GM19240 (cell line): ENCODE measurements around the gene ACSS2.

ENCODE experiments used
- DNase-seq: peaks from one replicate; pipeline ENCODE4 v3.0.0; 2011; ENCODE audit warnings: low spot score; ENCODE audit not compliant: insufficient read length

ACSS2 gene

GRCh38 chr20:34876406-34877282 lies at the start of gene ACSS2:
Gene ACSS2, plus strand, starts transcription at chr20:34876612. Its CDS starts 34 bp downstream, at chr20:34876646.
- DNase-seq = no peak

GRCh38 chr20:34829191-34829590 lies 47.2 kb upstream of the ACSS2 start:
- no peak for DNase-seq

GRCh38 chr20:34831936-34832335 lies 44.5 kb upstream of the ACSS2 start:
- no peak for DNase-seq

- DNase-seq = no peak
These were observed 41.9 kb upstream of the ACSS2 start for GRCh38 chr20:34834459-34834893.

GRCh38 chr20:34842143-34842542 lies 34.3 kb upstream of the ACSS2 start:
- no peak for DNase-seq

- no peak for DNase-seq
These were observed 33.0 kb upstream of the ACSS2 start for GRCh38 chr20:34843421-34843820.

GRCh38 chr20:34848597-34848996 lies 27.8 kb upstream of the ACSS2 start:
- no peak for DNase-seq

- no peak for DNase-seq
These were observed 26.6 kb upstream of the ACSS2 start for GRCh38 chr20:34849778-34850177.

- no peak for DNase-seq
These were observed 25.4 kb upstream of the ACSS2 start for GRCh38 chr20:34850969-34851368.

GRCh38 chr20:34852298-34852697 lies 24.1 kb upstream of the ACSS2 start:
- no peak for DNase-seq

- no peak for DNase-seq
These were observed 17.0 kb upstream of the ACSS2 start for GRCh38 chr20:34859367-34859766.

- DNase-seq = no peak
These were observed 16.4 kb upstream of the ACSS2 start for GRCh38 chr20:34859826-34860545.

GRCh38 chr20:34861386-34862084 lies 14.9 kb upstream of the ACSS2 start:
- DNase-seq = no peak

- DNase-seq = no peak
These were observed 13.7 kb upstream of the ACSS2 start for GRCh38 chr20:34862724-34863123.

GRCh38 chr20:34863421-34863965 lies 12.9 kb upstream of the ACSS2 start:
- no peak for DNase-seq

GRCh38 chr20:34864216-34864615 lies 12.2 kb upstream of the ACSS2 start:
- DNase-seq = no peak

- no peak for DNase-seq
These were observed 5.0 kb upstream of the ACSS2 start for GRCh38 chr20:34871320-34871926.

- no peak for DNase-seq
These were observed 4.3 kb upstream of the ACSS2 start for GRCh38 chr20:34871966-34872621.

GRCh38 chr20:34872622-34873224 lies 3.7 kb upstream of the ACSS2 start, which contains the start of gene GGT7:
Gene GGT7, minus strand, starts transcription at chr20:34872856. Its CDS starts 41 bp downstream, at chr20:34872815.
- peak; percentile 67 for DNase-seq

- DNase-seq = no peak
These were observed 2.8 kb upstream of the ACSS2 start for GRCh38 chr20:34873583-34874093.
